OCI-LY7 (cell line): ENCODE measurements around the gene SWAP70. TPM values are rescaled to one million over a fixed set of nuclear protein-coding genes. Genes with fewer than 3 reads are reported as not detected.

Experiments
- BruUV-seq: library from RNA; stranded (reverse); fragments of 400-500 nt; replicated peaks from 2 replicates; lab custom pipeline; 2021; lab: Mats Ljungman, UMichigan
- CTCF ChIA-PET: fragments of 300-600 bp; sonication (Branson Sonifier 250); formaldehyde crosslinking; loops from one replicate; lab custom pipeline; 2022; ENCODE audit warnings: antibody characterized with exemption; ENCODE audit not compliant: unreplicated experiment; lab: Charles Lee
- POLR2A ChIA-PET: fragments of 300-600 bp; sonication (Branson Sonifier 250); formaldehyde crosslinking; loops from one replicate; lab custom pipeline; 2022; ENCODE audit warnings: antibody characterized with exemption; lab: Charles Lee
- DNase-seq: peaks from one replicate; pipeline ENCODE4 v3.0.0-alpha.2; 2015; ENCODE audit warnings: low spot score
- H2AFZ ChIP-seq: fragments of 200-600 bp; sonication (generic), shearing (Covaris generic); 2 replicates; pipeline ENCODE4 v1.6.1; 2014; ENCODE audit warnings: mild to moderate bottlenecking, antibody characterized with exemption, low read length, moderate library complexity
- H3K27ac ChIP-seq: fragments of 200-600 bp; sonication (generic); 2 replicates; pipeline ENCODE4 v1.5.1; 2014; ENCODE audit warnings: mixed run types, low read depth, mild to moderate bottlenecking, moderate library complexity, low read length, inconsistent platforms; ENCODE audit not compliant: poor library complexity, severe bottlenecking
- H3K36me3 ChIP-seq: fragments of 200-600 bp; sonication (generic); 2 replicates; pipeline ENCODE4 v1.6.1; 2014; ENCODE audit warnings: mild to moderate bottlenecking, antibody characterized with exemption, low read length, moderate library complexity, mixed read lengths; ENCODE audit not compliant: insufficient read depth
- H3K4me1 ChIP-seq: fragments of 200-600 bp; sonication (generic); 2 replicates; pipeline ENCODE4 v1.5.1; 2014; ENCODE audit warnings: mild to moderate bottlenecking, low read length; ENCODE audit not compliant: insufficient read depth, poor library complexity, severe bottlenecking
- H3K4me2 ChIP-seq: fragments of 200-600 bp; sonication (generic); 2 replicates; pipeline ENCODE4 v1.6.1; 2014; ENCODE audit warnings: mild to moderate bottlenecking, low read length
- H3K4me3 ChIP-seq: fragments of 200-600 bp; sonication (generic); 2 replicates; pipeline ENCODE4 v1.5.1; 2014; ENCODE audit warnings: mild to moderate bottlenecking, low read depth, low read length; ENCODE audit not compliant: poor library complexity, severe bottlenecking
- H3K79me2 ChIP-seq: fragments of 200-600 bp; sonication (generic); 2 replicates; pipeline ENCODE4 v1.6.1; 2016; ENCODE audit warnings: low read depth, mild to moderate bottlenecking, low read length, moderate library complexity, mixed read lengths; ENCODE audit not compliant: insufficient read depth
- H3K9me2 ChIP-seq: fragments of 200-600 bp; sonication (generic); 2 replicates; pipeline ENCODE4 v1.6.1; 2016; ENCODE audit warnings: mild to moderate bottlenecking, low read length, mixed read lengths; ENCODE audit not compliant: insufficient read depth
- H3K9me3 ChIP-seq: fragments of 200-600 bp; sonication (generic); 2 replicates; pipeline ENCODE4 v1.6.1; 2014; ENCODE audit warnings: mild to moderate bottlenecking, mixed run types, low read length, mixed read lengths
- H4K20me1 ChIP-seq: fragments of 200-600 bp; sonication (generic); 2 replicates; pipeline ENCODE4 v1.6.1; 2014; ENCODE audit warnings: mild to moderate bottlenecking, antibody characterized with exemption, low read length, moderate library complexity, mixed read lengths; ENCODE audit not compliant: insufficient read depth
- CTCF ChIP-seq: fragments of 200-600 bp; sonication (generic); conservative IDR thresholded peaks from 2 replicates; pipeline ENCODE4 v1.5.1; 2014; ENCODE audit warnings: mild to moderate bottlenecking, antibody characterized with exemption, low read length, moderate library complexity, mixed read lengths
- EZH2phosphoT487 ChIP-seq: fragments of 200-600 bp; sonication (generic); IDR thresholded peaks from 2 replicates; pipeline ENCODE4 v1.6.1; 2018; ENCODE audit warnings: low read depth, borderline replicate concordance, mild to moderate bottlenecking, mixed run types, antibody characterized with exemption, low read length, moderate library complexity, mixed read lengths
- intact Hi-C: fragments of 100-400 bp; cut with micrococcal nuclease; formaldehyde crosslinking; loops from one replicate; pipeline ENCODE4 v1.10.0; 2022; ENCODE audit not compliant: unreplicated experiment
- total RNA-seq, 2 experiments: library from RNA; depleted of rRNA in 1 of 2; stranded (reverse); fragments of >200 nt in 1 of 2; shearing (Covaris generic) in 1 of 2; gene quantifications; 2 replicates each; pipeline ENCODE4 v1.2.3, GENCODE V29; 2014 to 2022

The SWAP70 gene
- total RNA-seq, 2 experiments from 2014 or later: 37.5 to 110 TPM

- DNase-seq: no peak
- H3K27ac ChIP-seq: peak overlapping the region; percentile 96
- H3K36me3 ChIP-seq: peaks cover 44% of the 10 kb centered on the region
- peak overlapping the region; percentile 43 for H3K4me3 ChIP-seq
- H3K4me1 ChIP-seq: peaks cover 94% of the 10 kb centered on the region
- no peak overlapping the region for H2AFZ ChIP-seq
- POLR2A ChIA-PET: interaction anchor here (0.6 to 11.1 kb wide), 24 partner anchors 8 to 119 kb away, joined by 3 to 175 read pairs (median 6); partner anchors contain the start of gene SWAP70
- no peaks in the 10 kb centered on the region for H3K9me2 ChIP-seq
- intact Hi-C loops: loop anchor here (2.0 kb wide), 1 partner anchor 53 kb away; no protein-coding TSS in a partner anchor
- TF ChIP-seq CTCF (no peak), EZH2phosphoT487 (no peak)
- H4K20me1 ChIP-seq: no peaks in the 10 kb centered on the region
- H3K9me3 ChIP-seq: no peaks in the 10 kb centered on the region; the same call in 1 of the 2 replicates
- H3K4me2 ChIP-seq: peak overlapping the region; percentile 86
- peaks cover 100% of the 10 kb centered on the region for H3K79me2 ChIP-seq
- CTCF ChIA-PET: interaction anchor here (1.3 kb wide), 1 partner anchor 44 kb away, joined by 3 read pairs; no protein-coding TSS in a partner anchor
- no TSS peak for BruUV-seq
Measured at GRCh38 chr11:9691865-9692264, 28.0 kb downstream of the SWAP70 start.

- BruUV-seq: no TSS peak
- Histone ChIP-seq H3K4me2 (peak overlapping the region; percentile 86), H3K4me1 (peaks cover 94% of the 10 kb centered on the region), H3K36me3 (peaks cover 42% of the 10 kb centered on the region), H3K4me3 (peak overlapping the region; percentile 56), H3K79me2 (peaks cover 100% of the 10 kb centered on the region), H2AFZ (no peak overlapping the region), H4K20me1 (no peaks in the 10 kb centered on the region), H3K9me2 (no peaks in the 10 kb centered on the region), H3K27ac (peak overlapping the region; percentile 96), H3K9me3 (no peaks in the 10 kb centered on the region; the same call in 1 of the 2 replicates)
- CTCF ChIA-PET: interaction anchor here (0.8 to 1.3 kb wide), 3 partner anchors 13 to 91 kb away, joined by 3 read pairs; no protein-coding TSS in a partner anchor
- POLR2A ChIA-PET: interaction anchor here (0.6 to 11.1 kb wide), 30 partner anchors 11 to 1125 kb away, joined by 3 to 175 read pairs (median 5); partner anchors contain the start of gene SWAP70
- DNase-seq: peak; percentile 81
- intact Hi-C loops: loop anchor here (2.0 kb wide), 1 partner anchor 52 kb away; no protein-coding TSS in a partner anchor
- TF ChIP-seq CTCF: no peak
- no peak for TF ChIP-seq EZH2phosphoT487
Measured at GRCh38 chr11:9692691-9693090, 28.8 kb downstream of the SWAP70 start.
